Cardiac septum (tissue), 1 donor: ENCODE measurements around the gene OR2D2. TPM values are rescaled to one million over a fixed set of nuclear protein-coding genes. Genes with fewer than 3 reads are reported as not detected.
"Not testable (repeated sequence)": the region's sequence is repeated elsewhere in the genome, so short reads cannot be mapped to it uniquely, and the experiment has no call there.

Source experiments
- DNase-seq: peaks from one replicate; pipeline ENCODE4 v3.0.0-alpha.2; 2020; ENCODE audit warnings: low spot score
- intact Hi-C: fragments of 100-400 bp; cut with DNase I; formaldehyde crosslinking; loops from one replicate; pipeline ENCODE4 v1.14.0; 2022
- total RNA-seq: library from RNA; stranded (reverse); fragmentation: NEBNext Ultra II Directional; extraction: Animal tissue kit (Norgen Biotek cat#: 25700); gene quantifications from one replicate; pipeline ENCODE4 v1.2.1, GENCODE V29; 2021
- donor health status: DM: no; HTN: no; CAD: no.

The OR2D2 gene
- total RNA-seq, 1 donor from 2014 or later = not detected

DNA sequence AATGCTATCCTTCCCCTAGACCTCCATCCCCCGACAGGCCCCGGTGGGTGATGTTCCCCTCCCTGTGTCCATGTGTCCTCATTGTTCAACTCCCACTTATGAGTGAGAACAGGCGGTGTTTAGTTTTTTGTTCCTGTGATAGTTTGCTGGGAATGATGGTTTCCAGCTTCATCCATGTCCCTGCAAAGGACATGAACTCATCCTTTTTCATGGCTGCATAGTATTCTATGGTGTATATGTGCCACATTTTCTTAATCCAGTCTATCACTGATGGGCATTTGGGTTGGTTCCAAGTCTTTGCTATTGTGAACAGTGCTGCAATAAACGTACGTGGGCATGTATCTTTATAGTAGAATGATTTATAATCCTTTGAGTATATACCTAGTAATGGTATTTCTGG lies 4.6 kb downstream of the OR2D2 start:
- intact Hi-C loops, DNase-seq: not testable (repeated sequence)

DNA sequence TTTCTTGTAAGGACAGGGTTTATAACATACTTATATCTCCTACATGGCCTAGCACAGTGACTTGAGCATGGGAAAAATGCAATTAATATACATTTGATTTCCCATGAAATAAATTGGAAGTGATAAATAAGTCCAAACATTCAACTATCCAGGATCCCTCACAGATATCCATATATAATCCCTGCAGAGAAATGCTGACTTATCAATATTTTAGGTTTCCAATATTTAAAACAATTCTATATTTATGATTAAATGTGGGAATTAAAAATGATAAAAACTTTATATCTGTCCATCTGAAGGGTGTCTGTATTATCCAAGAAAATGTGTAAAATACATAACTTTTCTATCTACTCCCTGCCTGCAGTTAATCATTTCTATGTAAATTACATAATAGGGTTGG lies 9.5 kb downstream of the OR2D2 start:
- no peak for DNase-seq
- intact Hi-C loops = no loop called here

DNA sequence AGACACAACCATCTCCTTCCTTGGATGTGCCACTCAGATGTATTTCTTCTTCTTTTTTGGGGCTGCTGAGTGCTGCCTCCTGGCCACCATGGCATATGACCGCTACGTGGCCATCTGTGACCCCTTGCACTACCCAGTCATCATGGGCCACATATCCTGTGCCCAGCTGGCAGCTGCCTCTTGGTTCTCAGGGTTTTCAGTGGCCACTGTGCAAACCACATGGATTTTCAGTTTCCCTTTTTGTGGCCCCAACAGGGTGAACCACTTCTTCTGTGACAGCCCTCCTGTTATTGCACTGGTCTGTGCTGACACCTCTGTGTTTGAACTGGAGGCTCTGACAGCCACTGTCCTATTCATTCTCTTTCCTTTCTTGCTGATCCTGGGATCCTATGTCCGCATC lies 15.4 kb downstream of the OR2D2 start:
- intact Hi-C loops = no loop called here
- DNase-seq = no peak

DNA sequence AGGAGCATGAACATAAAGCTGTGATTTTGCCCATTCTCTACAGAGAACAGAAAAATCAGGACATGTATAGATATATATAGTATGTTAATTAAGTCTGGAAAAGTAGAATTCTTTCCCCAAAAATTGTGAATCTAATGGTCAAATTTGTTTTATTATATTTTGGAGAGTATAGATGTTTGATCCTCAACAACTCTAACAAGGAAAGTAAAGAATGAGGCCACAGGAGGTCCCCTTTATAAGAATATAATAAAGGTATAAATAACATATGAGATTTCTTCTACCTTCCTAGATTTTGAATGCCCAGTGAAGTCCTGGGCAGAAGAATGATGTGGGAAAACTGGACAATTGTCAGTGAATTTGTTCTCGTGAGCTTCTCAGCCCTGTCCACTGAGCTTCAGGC lies 16.0 kb downstream of the OR2D2 start, which contains the start of gene OR10A4:
OR10A4 (plus strand) TSS at position 301 of the 400 bp plus-strand sequence; CDS start at position 324, 23 bp downstream.
- intact Hi-C loops = no loop called here
- no peak for DNase-seq

DNA sequence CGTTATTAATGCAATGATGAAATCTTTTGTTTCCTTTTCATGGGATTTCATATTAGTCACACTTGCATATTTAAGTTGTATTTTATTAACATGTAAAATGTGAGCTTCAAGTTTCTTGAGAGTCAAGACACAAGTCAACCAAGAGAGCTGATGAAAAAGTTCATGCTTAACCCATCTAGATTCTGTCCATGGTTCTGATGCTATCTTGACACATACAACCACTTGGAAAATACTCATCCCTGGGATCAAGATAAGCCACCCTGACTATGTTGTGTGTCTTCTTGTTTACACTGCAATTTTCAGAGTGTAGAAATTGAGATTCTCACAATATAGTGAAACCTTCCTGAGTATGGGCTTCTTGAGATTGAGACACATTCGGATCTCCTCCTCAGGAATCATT lies 16.5 kb downstream of the OR2D2 start:
- no peak for DNase-seq
- intact Hi-C loops = no loop called here

DNA sequence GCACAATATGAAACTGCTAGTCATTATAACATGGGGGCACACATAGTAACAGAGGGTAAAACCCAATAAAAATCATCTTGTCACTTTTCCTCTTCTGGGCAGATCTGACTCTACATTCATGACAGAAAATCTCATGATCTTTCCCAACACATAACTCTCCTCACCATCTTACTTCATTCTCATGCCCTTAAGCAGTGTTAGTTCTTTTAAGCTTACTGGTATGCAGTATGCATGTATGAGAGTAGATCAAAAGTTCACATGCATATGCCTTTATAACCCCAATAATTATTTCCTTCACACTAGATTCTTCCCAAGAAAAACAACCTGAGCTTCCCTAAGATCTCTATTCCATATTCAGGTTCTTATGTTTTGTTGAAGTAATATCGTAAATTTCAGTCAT lies 21.0 kb downstream of the OR2D2 start:
- no peak for DNase-seq
- intact Hi-C loops = no loop called here

DNA sequence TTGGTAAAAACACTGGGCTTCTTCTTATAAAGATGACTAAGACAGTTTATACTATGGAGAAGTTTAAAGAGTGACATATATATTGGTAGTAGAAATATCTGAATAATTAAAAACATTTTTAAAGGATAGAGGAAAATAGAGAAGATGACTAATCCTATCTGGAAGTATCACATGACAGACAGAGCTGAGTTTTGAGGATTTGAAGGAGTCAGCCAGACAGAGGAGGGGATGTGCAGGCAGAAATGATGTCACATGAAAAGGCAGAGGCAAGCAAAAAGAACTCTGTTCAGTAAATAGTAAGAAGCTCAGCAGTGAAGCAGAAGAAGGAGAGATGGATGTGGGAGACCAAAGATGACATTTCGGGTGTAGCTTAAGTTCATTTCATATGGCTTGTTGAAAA lies 27.9 kb downstream of the OR2D2 start:
- DNase-seq = no peak
- intact Hi-C loops = no loop called here

DNA sequence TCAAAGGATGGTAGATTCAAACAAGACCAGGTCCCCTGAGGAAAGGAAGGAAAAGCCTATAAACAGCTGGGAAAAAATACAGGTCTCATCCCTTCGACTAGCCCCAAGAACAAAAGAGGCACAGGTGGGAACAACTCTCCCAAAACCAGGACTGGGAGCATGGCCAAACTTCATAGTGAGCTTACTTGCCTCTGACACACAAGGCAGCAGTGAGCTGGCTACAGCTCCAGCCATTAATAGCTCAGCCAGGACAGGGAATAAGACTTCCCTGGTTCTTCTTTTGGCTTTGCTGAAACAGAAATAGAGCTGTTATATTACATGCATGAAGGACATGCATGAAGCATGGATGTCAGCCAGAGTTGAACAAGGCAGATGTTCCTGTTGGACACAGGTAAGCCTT lies 29.3 kb downstream of the OR2D2 start, which contains the start of gene OR10A2:
OR10A2 (plus strand) TSS at position 97 of the 400 bp plus-strand sequence. CDS start 6,698 bp downstream, outside the sequence.
- DNase-seq = no peak
- intact Hi-C loops = no loop called here

DNA sequence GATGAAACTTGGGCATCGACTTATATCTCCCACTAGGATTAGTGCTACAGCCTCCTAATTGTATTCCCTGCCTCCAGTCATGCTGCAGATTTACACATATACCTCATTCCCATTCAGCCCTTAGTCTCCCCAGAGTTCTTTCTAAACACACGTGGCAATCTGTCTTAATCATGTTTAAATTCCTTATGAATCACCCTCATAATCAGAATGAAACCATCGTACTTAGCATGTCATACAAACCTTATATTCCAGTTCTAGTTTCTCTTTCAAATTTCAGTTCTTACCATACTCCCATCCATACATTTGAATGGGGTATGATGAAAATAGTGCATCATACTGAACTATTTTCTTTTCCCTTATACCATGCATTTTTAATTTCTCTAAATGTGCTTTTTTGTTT lies 35.4 kb downstream of the OR2D2 start:
- DNase-seq = no peak
- intact Hi-C loops = no loop called here

DNA sequence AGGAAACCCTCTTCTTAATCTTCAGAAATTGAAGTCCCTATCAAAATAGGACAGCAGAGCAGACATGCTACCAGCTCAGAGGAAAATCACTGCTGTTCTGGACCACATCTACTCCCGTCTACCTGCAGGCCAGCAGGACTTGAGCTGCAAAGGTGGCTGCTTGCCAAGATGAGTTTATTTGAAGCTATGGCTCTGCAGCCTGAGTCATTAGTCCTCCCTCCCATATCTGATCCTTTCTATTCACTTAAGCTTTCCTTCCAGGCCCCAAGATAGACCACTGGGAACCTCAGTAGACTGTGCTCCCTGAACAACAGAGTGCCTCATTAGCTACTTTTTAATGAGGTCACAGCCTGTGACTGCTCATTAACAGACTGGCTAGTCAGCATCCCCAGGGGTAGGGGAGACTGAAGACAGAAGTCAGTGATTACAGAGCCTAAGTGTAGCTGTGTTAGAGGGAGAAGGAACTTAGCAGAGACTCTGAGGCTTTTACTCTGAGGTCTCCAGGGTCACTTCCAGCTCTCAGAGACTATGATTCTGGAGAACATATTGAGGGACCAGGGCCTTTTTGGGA lies 36.2 kb downstream of the OR2D2 start:
- no peak for DNase-seq
- intact Hi-C loops = no loop called here

DNA sequence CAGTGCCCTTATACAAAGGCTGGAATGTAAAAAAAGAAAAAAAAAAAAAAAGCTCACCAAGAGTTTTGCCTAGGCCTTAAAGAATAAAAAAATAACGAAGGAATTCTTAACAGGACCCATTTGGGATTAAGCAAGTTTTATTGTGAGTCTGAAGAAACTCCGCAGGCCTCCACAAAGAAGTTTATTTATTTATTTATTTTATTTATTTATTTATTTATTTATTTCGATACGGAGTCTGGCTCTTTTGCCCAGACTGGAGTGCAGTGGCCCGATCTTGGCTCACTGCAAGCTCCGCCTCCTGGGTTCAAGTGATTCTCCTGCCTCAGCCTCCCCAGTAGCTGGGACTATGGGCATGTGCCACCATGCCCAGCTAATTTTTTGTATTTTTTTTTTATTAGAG lies 37.5 kb downstream of the OR2D2 start:
- DNase-seq, intact Hi-C loops: not testable (repeated sequence)

DNA sequence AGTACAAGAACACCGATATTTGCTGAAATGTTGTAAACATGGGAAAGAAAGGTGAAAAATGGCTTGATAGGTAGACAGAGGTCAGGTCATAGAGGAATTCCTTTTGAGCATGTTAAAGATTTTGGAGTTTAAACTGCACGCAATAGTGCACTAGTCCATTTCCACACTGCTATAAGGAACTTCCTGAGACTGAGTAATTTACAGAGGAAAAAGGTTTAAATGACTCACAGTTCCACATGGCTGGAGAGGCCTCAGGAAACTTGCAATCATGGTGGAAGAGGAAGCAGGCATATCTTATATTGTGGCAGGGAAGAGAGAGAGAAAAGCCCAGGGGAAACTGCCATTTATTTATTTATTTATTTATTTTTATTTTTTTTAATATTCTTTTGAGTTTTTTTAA lies 41.8 kb downstream of the OR2D2 start:
- no peak for DNase-seq
- intact Hi-C loops = no loop called here

DNA sequence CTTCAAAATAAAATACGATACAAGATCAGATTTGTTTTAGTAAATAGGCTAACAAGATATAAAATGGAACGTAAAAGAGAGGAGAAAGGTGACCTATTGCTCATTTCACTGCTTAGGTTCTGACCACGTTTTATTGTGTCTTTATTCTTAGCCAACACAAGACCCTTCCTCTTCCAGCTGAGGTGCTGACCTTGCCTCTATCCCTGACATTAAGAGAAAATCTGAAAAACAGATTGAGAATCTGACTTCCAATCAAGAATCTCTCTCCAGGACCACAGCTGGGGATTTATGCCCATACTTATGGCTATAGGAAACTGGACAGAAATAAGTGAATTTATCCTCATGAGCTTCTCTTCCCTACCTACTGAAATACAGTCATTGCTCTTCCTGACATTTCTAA lies 46.9 kb downstream of the OR2D2 start, which contains the start of gene OR10A5:
OR10A5 (plus strand) TSS at position 301 of the 400 bp plus-strand sequence; CDS start at position 301, 0 bp downstream.
- no peak for DNase-seq
- intact Hi-C loops = no loop called here

DNA sequence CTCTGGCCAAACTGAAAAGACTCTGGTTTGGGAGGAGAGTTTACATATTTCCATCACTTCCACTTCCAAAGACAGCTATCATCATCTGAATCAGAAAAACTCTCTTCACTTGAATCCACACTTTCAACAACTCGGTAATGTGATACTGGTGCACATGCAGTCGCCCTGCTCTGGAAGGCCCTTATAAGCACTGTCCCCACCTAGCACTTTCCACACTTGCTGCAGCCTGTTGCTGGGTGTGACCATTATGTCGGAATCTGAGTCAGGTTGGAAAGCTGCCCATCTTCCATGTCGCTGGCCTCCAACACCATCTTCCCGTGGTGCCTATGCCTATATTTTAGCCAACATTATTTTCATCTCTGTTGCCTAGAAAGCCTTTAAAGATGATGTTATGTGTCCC lies 47.9 kb downstream of the OR2D2 start:
- intact Hi-C loops = no loop called here

DNA sequence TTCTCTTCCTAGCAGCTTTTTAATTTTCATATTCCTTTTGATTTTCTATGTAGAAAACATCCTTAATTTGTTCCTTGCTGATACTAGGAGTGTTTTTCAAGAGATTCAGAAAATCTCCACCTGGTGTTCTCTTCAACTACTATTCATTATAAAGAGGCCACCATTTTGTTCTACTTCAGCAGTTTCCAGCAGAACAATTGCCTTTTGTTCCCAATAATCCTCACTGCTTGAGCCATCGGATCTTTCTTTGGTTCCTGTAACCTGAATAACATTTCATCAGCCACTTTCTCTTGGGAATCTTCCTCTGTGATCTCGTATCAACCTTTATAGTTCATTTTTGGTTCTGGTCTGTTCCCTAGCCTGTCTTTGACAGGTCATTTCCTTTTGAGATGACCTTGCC lies 48.6 kb downstream of the OR2D2 start:
- intact Hi-C loops = no loop called here
- DNase-seq = no peak

More for the DNA sequence above, 47.9 kb downstream of the OR2D2 start:
- no peak for DNase-seq

DNA sequence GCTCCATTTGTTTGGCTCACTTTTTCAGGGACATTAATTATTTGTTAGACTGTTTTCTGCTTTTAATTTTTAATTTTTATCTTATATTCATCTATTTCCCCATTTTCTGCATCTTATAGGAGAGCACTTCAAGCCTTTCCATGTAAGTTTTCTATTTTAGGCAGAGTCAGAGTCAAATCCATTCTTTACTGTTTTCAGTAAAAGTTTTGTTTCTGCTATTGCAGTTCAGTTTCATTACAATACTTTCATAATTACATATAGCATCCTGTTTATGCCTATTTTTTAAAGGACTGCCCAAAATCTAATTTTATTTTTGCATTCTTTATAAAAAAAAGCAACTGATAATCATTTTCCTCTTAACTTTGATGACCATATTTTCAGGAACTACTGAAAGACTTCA lies 50.6 kb downstream of the OR2D2 start:
- intact Hi-C loops = no loop called here
- no peak for DNase-seq

Other genes starting within 250 kb of the OR2D2 start
- gene DCHS1, start 236.7 kb downstream of the OR2D2 start, total RNA-seq = 9.2 TPM
- 39.5 TPM for gene MRPL17, start 209.2 kb downstream of the OR2D2 start, total RNA-seq
- gene OR2AG2, start 120.5 kb downstream of the OR2D2 start, total RNA-seq = not detected
- not detected for gene OR2AG1, start 109.5 kb downstream of the OR2D2 start, total RNA-seq
- gene OR6A2, start 92.8 kb downstream of the OR2D2 start, total RNA-seq = not detected
- gene OR10A5, start 46.8 kb downstream of the OR2D2 start, total RNA-seq = not detected
- gene OR10A2, start 29.4 kb downstream of the OR2D2 start, total RNA-seq = not detected
- not detected for gene OR10A4, start 15.9 kb downstream of the OR2D2 start, total RNA-seq
- gene OR2D3, start 28.5 kb upstream of the OR2D2 start, total RNA-seq = not detected
- gene ZNF215, start 33.9 kb upstream of the OR2D2 start, total RNA-seq = 0.24 TPM
- 0.67 TPM for gene ZNF214, start 127.8 kb upstream of the OR2D2 start, total RNA-seq
- not detected for gene NLRP14, start 128.0 kb upstream of the OR2D2 start, total RNA-seq
- not detected for gene RBMXL2, start 196.5 kb upstream of the OR2D2 start, total RNA-seq